ENCODE data around the gene SMIM20. TPM values are rescaled to one million over a fixed set of nuclear protein-coding genes. Genes with fewer than 3 reads are reported as not detected.

The SMIM20 gene
- total RNA-seq, 2 experiments from 2014 or later = 7.2 to 9.1 TPM

DNA sequence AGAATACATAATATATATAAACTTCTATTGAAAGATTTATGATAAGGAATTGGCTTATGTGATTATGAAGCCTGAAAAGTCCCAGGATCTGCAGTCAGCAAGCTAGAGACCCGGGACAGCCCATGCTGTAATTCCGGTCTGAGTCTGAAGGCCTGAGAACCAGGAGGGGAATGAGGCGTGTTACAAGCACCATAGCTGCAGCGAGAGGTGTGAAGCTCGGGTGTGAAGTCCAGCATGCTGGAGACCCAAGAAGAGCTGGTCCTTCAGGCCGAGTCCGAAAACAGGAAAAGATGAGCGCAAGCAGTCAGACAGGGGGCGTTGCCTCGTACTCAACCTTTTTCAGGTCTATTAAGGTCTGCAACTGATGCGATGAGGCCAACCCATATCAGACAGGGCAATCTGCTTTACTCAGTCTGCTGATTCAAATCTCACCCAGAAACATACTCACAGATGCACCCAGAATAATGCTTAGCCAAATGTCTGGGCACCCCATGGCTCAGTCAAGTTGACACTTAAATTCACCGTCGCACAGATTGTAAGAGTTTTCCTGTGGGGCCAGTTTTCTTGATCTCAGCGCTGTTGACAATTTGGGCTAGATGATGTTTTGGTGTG is 40.4 kb downstream of the SMIM20 start:
- ChIA-PET CTCF (no interaction called here), POLR2A (no interaction called here)
- Mint-ChIP-seq H3K27me3 (peaks cover 55% of the 10 kb centered on the region), H3K9me3 (no peaks in the 10 kb centered on the region), H3K4me3 (no peak overlapping the region), H3K36me3 (ENCODE audit: low read depth) (no peaks in the 10 kb centered on the region), H3K27ac (no peak overlapping the region), H3K4me1 (ENCODE audit: low read depth) (peaks cover 12% of the 10 kb centered on the region)
- Histone ChIP-seq H3K27me3 (ENCODE audit: control insufficient read depth in 1 of 2, insufficient read depth in 2 of 2, low read length in 2 of 2) (peaks cover 7 to 9% of the 10 kb centered on the region in 2 experiments), H3K4me1 (ENCODE audit: insufficient read depth, low read length) (peaks cover 11% of the 10 kb centered on the region), H3K9me3 (ENCODE audit: control insufficient read depth in 1 of 2, insufficient read depth in 1 of 2, low read length in 2 of 2) (no peaks in the 10 kb centered on the region), H3K4me3 (ENCODE audit: low read length) (no peak overlapping the region), H3K27ac (ENCODE audit: low read depth in 1 of 2, low read length in 2 of 2) (no peak overlapping the region), H3K36me3 (ENCODE audit: insufficient read depth, low read length) (no peaks in the 10 kb centered on the region)
- no peak for ATAC-seq (ENCODE audit: poor library complexity)
- TF ChIP-seq, protein P1, sequence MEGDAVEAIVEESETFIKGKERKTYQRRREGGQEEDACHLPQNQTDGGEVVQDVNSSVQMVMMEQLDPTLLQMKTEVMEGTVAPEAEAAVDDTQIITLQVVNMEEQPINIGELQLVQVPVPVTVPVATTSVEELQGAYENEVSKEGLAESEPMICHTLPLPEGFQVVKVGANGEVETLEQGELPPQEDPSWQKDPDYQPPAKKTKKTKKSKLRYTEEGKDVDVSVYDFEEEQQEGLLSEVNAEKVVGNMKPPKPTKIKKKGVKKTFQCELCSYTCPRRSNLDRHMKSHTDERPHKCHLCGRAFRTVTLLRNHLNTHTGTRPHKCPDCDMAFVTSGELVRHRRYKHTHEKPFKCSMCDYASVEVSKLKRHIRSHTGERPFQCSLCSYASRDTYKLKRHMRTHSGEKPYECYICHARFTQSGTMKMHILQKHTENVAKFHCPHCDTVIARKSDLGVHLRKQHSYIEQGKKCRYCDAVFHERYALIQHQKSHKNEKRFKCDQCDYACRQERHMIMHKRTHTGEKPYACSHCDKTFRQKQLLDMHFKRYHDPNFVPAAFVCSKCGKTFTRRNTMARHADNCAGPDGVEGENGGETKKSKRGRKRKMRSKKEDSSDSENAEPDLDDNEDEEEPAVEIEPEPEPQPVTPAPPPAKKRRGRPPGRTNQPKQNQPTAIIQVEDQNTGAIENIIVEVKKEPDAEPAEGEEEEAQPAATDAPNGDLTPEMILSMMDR (IDR thresholded peaks at IDR 0.05) = no peak
- DNase-seq = no peak
- intact Hi-C loops (cut with DNase I, micrococcal nuclease) = no loop called here

DNA sequence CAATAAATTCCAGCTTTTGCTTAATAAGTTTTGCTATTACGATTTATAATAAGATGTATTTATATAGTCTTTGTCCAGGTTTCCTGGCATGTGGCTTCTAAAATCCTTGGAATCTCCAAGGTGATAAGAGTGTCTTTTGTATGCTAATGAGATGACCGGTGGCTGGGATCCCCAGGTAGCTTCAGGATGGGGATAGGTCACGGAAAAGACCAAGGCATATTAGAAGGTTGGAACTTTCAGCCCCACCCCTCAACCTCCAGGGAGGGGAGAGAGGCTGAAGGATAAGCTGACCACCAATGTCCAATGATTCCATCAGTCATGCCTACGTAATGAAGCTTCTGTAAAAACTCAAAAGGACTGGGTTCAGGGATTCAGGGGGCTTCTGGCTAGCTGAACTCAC is 41.7 kb downstream of the SMIM20 start:
- TF ChIP-seq, protein P1 (IDR thresholded peaks at IDR 0.05) = no peak
- DNase-seq (no peak), ATAC-seq (ENCODE audit: poor library complexity) (no peak)
- Mint-ChIP-seq H3K9me3 (no peaks in the 10 kb centered on the region), H3K27me3 (peaks cover 42% of the 10 kb centered on the region), H3K27ac (no peak overlapping the region), H3K4me1 (ENCODE audit: low read depth) (peaks cover 11% of the 10 kb centered on the region), H3K4me3 (no peak overlapping the region), H3K36me3 (ENCODE audit: low read depth) (no peaks in the 10 kb centered on the region)
- Histone ChIP-seq H3K9me3 (ENCODE audit: control insufficient read depth in 1 of 2, insufficient read depth in 1 of 2, low read length in 2 of 2) (no peaks in the 10 kb centered on the region), H3K27ac (ENCODE audit: low read depth in 1 of 2, low read length in 2 of 2) (no peak overlapping the region), H3K4me1 (ENCODE audit: insufficient read depth, low read length) (peaks cover 11% of the 10 kb centered on the region), H3K36me3 (ENCODE audit: insufficient read depth, low read length) (no peaks in the 10 kb centered on the region), H3K4me3 (ENCODE audit: low read length) (no peak overlapping the region), H3K27me3 (ENCODE audit: control insufficient read depth in 1 of 2, insufficient read depth in 2 of 2, low read length in 2 of 2) (peaks cover under 1 to 6% of the 10 kb centered on the region in 2 experiments)
- POLR2A ChIA-PET = no interaction called here
- CTCF ChIA-PET = no interaction called here
- intact Hi-C loops (cut with DNase I, micrococcal nuclease) = no loop called here

DNA sequence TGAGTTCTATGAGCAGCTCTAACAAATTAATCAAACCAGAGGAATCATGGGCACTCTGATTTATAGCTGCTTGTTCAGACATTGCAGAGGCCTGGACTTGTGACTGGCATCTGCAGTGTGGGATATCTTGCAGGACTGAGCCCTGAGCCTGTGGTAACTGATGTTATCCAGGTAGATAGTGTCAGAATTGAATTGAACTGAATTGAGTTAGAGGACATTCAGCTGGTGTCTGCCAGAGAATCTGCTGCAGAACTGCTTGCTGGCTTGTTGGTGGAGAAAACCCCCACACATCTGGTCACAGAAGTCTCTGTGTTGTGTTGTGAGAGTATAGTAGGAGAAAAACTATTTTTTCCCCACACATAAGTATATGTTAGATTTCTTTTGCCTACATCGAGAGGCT is 42.2 kb downstream of the SMIM20 start:
- DNase-seq (no peak), ATAC-seq (ENCODE audit: poor library complexity) (no peak)
- Mint-ChIP-seq H3K27me3 (peaks cover 37% of the 10 kb centered on the region), H3K4me3 (no peak overlapping the region), H3K36me3 (ENCODE audit: low read depth) (no peaks in the 10 kb centered on the region), H3K4me1 (ENCODE audit: low read depth) (peaks cover 5% of the 10 kb centered on the region), H3K9me3 (no peaks in the 10 kb centered on the region), H3K27ac (no peak overlapping the region)
- Histone ChIP-seq H3K9me3 (ENCODE audit: control insufficient read depth in 1 of 2, insufficient read depth in 1 of 2, low read length in 2 of 2) (no peaks in the 10 kb centered on the region), H3K27ac (ENCODE audit: low read depth in 1 of 2, low read length in 2 of 2) (no peak overlapping the region), H3K4me1 (ENCODE audit: insufficient read depth, low read length) (peaks cover 8% of the 10 kb centered on the region), H3K4me3 (ENCODE audit: low read length) (no peak overlapping the region), H3K36me3 (ENCODE audit: insufficient read depth, low read length) (no peaks in the 10 kb centered on the region), H3K27me3 (ENCODE audit: control insufficient read depth in 1 of 2, insufficient read depth in 2 of 2, low read length in 2 of 2) (peaks cover 0 to 4% of the 10 kb centered on the region in 2 experiments)
- ChIA-PET POLR2A (no interaction called here), CTCF (no interaction called here)
- intact Hi-C loops (cut with DNase I, micrococcal nuclease) = no loop called here
- TF ChIP-seq, protein P1 (IDR thresholded peaks at IDR 0.05) = no peak

Measured in CD4-positive, alpha-beta T cell (primary cell).